ENCODE results near the gene PACRG. TPM values are rescaled to one million over a fixed set of nuclear protein-coding genes. Genes with fewer than 3 reads are reported as not detected.

Gene PACRG
- total RNA-seq, 1 experiment from 2014 or later: 0.26 TPM

DNA sequence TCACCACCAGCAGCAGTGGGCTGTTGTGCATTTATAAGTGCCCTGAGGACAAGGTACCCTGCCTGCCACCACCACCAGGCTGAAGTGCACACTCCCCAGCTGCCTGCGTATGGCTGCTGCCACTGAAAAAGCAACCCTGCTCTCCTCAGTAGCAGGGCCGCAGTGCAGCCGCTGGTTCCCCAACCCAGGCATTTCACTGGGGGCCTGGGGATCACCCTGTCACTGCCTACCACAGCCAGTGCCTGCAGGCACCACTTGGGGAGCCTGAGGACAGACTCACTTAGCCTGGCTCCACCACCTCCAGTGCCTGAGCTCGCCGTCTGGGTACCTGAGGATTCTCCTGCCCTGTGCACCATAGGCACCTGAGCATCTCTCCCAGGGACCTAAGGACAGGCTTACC lies 215.6 kb downstream of the PACRG start:
- H3K9ac ChIP-seq (ENCODE audit: extremely low read depth, insufficient read length, low read length): no peak overlapping the region
- no peak overlapping the region for H3K4me2 ChIP-seq (ENCODE audit: insufficient read depth, insufficient read length, low read length)
- no peaks in the 10 kb centered on the region for H3K79me1 ChIP-seq (ENCODE audit: insufficient read depth, low read depth, low read length, poor library complexity, severe bottlenecking)
- H3K23me2 ChIP-seq (ENCODE audit: insufficient read length, low read depth, low read length, poor library complexity, severe bottlenecking): no peaks in the 10 kb centered on the region
- H4K91ac ChIP-seq (ENCODE audit: insufficient read length, low read depth, low read length): no peak overlapping the region
- no peak overlapping the region for H2AK5ac ChIP-seq (ENCODE audit: insufficient read length, low read length)
- no peak overlapping the region for H3T11ph ChIP-seq (ENCODE audit: low read length)
- H2BK15ac ChIP-seq (ENCODE audit: low read depth, low read length): no peak overlapping the region
- no peak overlapping the region for H2AFZ ChIP-seq (ENCODE audit: low read length)
- H4K8ac ChIP-seq (replicated peaks; ENCODE audit: insufficient read length, low read depth, low read length): no peak overlapping the region
- no peaks in the 10 kb centered on the region for H3K9me3 ChIP-seq (ENCODE audit: control insufficient read depth, low read depth, low read length)
- no peaks in the 10 kb centered on the region for H3K79me2 ChIP-seq (ENCODE audit: insufficient read depth, low read length)
- peaks cover 0 to 2% of the 10 kb centered on the region in 2 experiments; a peak in 1 of 5 replicates for H3K9me3 Mint-ChIP-seq
- H2BK20ac ChIP-seq (ENCODE audit: low read depth, low read length, poor library complexity, severe bottlenecking): no peak overlapping the region
- H3K14ac ChIP-seq (ENCODE audit: insufficient read depth, low read length): no peak overlapping the region
- H2BK120ac ChIP-seq (ENCODE audit: low read depth, low read length, poor library complexity, severe bottlenecking): no peak overlapping the region
- no peaks in the 10 kb centered on the region for H3K27me3 Mint-ChIP-seq (ENCODE audit: low read depth)
- no peaks in the 10 kb centered on the region for H4K20me1 ChIP-seq (ENCODE audit: control insufficient read depth, insufficient read depth, insufficient read length)
- H3K4me1 Mint-ChIP-seq: peaks cover 7 to 11% of the 10 kb centered on the region in 2 experiments
- H3K56ac ChIP-seq (ENCODE audit: insufficient read length, low read depth, low read length): no peak overlapping the region
- 0 out of 7 replicates have a peak overlapping the region, but pooled peaks of 1 of the 3 experiments have one; percentile 13 for H3K27ac Mint-ChIP-seq
- DNase-seq: no peak
- H3K4me1 ChIP-seq (ENCODE audit: insufficient read depth, low read length): no peaks in the 10 kb centered on the region; the same call in 1 of the 2 replicates
- H3K4me3 Mint-ChIP-seq: no peak overlapping the region
- H4K5ac ChIP-seq (ENCODE audit: insufficient read length, low read depth, low read length): no peak overlapping the region
- no peaks in the 10 kb centered on the region for H3K36me3 Mint-ChIP-seq (ENCODE audit: insufficient read depth in 1 of 3, low read depth in 3 of 3)
- TF ChIP-seq, protein P1, sequence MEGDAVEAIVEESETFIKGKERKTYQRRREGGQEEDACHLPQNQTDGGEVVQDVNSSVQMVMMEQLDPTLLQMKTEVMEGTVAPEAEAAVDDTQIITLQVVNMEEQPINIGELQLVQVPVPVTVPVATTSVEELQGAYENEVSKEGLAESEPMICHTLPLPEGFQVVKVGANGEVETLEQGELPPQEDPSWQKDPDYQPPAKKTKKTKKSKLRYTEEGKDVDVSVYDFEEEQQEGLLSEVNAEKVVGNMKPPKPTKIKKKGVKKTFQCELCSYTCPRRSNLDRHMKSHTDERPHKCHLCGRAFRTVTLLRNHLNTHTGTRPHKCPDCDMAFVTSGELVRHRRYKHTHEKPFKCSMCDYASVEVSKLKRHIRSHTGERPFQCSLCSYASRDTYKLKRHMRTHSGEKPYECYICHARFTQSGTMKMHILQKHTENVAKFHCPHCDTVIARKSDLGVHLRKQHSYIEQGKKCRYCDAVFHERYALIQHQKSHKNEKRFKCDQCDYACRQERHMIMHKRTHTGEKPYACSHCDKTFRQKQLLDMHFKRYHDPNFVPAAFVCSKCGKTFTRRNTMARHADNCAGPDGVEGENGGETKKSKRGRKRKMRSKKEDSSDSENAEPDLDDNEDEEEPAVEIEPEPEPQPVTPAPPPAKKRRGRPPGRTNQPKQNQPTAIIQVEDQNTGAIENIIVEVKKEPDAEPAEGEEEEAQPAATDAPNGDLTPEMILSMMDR (conservative IDR thresholded peaks at IDR 0.05): no peak
- H2BK12ac ChIP-seq (ENCODE audit: insufficient read length, low read depth, low read length): no peak overlapping the region
- no peak overlapping the region for H3K18ac ChIP-seq (ENCODE audit: insufficient read length, low read depth, low read length)
- no peaks in the 10 kb centered on the region for H3K27me3 ChIP-seq (ENCODE audit: insufficient read depth, low read length)
- H3K23ac ChIP-seq (ENCODE audit: insufficient read length, low read depth, low read length): no peak overlapping the region
- WGBS (ENCODE audit: extremely low coverage, insufficient read length, low lambda C conversion rate): no CpG with 5 or more reads among the region's 5 CpGs
- H3K4ac ChIP-seq (ENCODE audit: low read depth, low read length): no peak overlapping the region
- H2BK5ac ChIP-seq (ENCODE audit: insufficient read length, low read length): no peak overlapping the region
- H3K27ac ChIP-seq (ENCODE audit: insufficient read length, low read depth, low read length): no peak overlapping the region
